DND-41 (cell line): ENCODE measurements around the gene TECPR2.

ENCODE experiments used
- CTCF ChIP-seq: IDR thresholded peaks from 2 replicates; pipeline ENCODE4 v1.5.1; 2012; ENCODE audit warnings: borderline replicate concordance, low read length, moderate library complexity, mild to moderate bottlenecking; ENCODE audit not compliant: poor library complexity, severe bottlenecking; ENCODE audit errors: extremely low read depth
- EZH2 ChIP-seq: IDR thresholded peaks from 3 replicates; pipeline ENCODE4 v1.6.1; 2012; ENCODE audit warnings: borderline replicate concordance, low read depth, mild to moderate bottlenecking, moderate library complexity, low read length, inconsistent platforms; ENCODE audit not compliant: severe bottlenecking

- TF ChIP-seq CTCF (peak; percentile 84), EZH2 (no peak)
Observed at GRCh38 chr14:102316743-102317563, 45.8 kb upstream of the TECPR2 start.
